ENCODE results near the gene ROBO3. TPM values are rescaled to one million over a fixed set of nuclear protein-coding genes. Genes with fewer than 3 reads are reported as not detected.

ROBO3 gene
- polyA plus RNA-seq, 1 donor, result 17.3 TPM

DNA sequence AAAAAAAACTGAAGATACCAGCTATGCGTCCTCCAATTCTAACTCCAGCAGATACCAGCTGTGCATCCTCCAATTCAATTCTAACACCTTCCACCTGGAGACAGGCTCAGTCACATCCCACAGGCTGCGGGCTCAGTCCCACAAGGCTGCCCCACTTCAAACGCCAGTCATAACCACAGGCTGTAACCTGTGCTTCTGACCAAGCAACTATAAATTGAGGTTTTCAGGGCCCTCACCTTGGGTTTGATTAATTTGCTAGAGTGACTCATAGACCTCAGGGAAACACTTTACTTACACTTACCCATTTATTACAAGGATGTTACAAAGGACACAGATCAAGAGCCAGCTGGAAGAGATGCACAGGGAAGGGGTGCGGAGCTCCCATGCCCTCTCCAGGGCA, 32.7 kb upstream of the ROBO3 start:
- WGBS (ENCODE audit: insufficient coverage, low lambda C conversion rate), result no CpG with 5 or more reads among the region's 4 CpGs
- H3K9me3 ChIP-seq (ENCODE audit: control insufficient read depth, low read depth, low read length), result no peaks in the 10 kb centered on the region

DNA sequence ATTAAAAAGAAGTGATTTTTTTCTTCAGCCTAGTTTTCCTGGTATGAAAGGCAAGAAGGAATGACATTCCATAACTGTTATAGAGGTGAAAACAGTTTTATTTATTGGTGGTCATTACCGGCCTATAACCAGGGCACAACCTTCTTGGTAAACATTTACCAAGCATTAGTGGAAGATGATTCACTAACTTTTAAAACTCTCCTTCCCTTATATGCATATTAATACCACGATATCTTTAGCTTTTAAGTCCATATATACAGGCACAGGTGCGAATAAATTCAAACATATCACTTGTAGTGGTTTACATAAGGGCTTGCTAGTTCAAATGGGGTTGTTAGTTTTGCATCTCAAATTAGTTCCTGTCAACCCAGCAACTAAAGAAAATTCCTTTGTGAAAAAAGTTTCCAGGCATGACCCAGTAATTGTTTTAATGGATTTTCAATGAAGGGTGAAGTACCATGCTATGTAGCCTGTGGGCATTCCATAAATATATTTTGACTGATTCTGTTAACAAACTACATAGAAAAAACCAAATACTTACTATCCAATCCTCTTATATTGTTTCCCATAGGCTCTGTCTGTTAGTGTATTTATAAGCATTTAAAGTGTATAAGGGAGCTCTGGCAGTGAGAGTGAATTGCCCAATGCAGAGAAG, 30.6 kb upstream of the ROBO3 start:
- WGBS (ENCODE audit: insufficient coverage, low lambda C conversion rate), result no CpG with 5 or more reads among the region's 3 CpGs
- H3K9me3 ChIP-seq (ENCODE audit: control insufficient read depth, low read depth, low read length), result no peaks in the 10 kb centered on the region
- no peaks in the 10 kb centered on the region for H3K36me3 ChIP-seq (ENCODE audit: control insufficient read depth, insufficient read depth, low read length)
- H3K27me3 ChIP-seq (ENCODE audit: control insufficient read depth, insufficient read depth, low read length), result peaks cover 43% of the 10 kb centered on the region
- H3K4me3 ChIP-seq (ENCODE audit: low read length), result no peak overlapping the region
- no peak for DNase-seq
- no peak overlapping the region for H3K27ac ChIP-seq (ENCODE audit: low read length)
- H3K4me1 ChIP-seq (ENCODE audit: control insufficient read depth, insufficient read depth, low read length), result peaks cover 4% of the 10 kb centered on the region

More for the DNA sequence above, 32.7 kb upstream of the ROBO3 start:
- Histone ChIP-seq H3K36me3 (ENCODE audit: control insufficient read depth, insufficient read depth, low read length) (no peaks in the 10 kb centered on the region), H3K27me3 (ENCODE audit: control insufficient read depth, insufficient read depth, low read length) (peaks cover 22% of the 10 kb centered on the region), H3K4me1 (ENCODE audit: control insufficient read depth, insufficient read depth, low read length) (no peaks in the 10 kb centered on the region), H3K27ac (ENCODE audit: low read length) (no peak overlapping the region), H3K4me3 (ENCODE audit: low read length) (no peak overlapping the region)
- no peak for DNase-seq

DNA sequence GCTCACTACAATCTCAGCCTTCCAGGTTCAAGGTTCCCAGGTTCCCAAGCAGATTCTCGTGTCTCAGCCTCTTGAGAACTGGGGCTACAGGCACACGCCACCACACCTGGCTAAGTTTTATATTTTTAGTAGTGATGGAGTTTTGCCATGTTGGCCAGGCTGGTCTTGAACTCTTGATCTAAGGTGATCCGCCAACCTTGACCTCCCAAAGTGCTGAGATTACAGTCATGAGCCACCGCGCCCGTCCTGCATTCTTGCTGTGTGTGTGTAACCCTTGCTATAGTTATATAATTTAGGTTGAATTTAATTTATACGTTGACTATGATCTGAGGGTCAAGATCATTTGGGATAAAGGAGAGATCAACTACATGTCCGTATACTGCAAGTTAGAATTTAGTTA, 29.3 kb upstream of the ROBO3 start:
- no peak overlapping the region for H3K27ac ChIP-seq (ENCODE audit: low read length)
- no peaks in the 10 kb centered on the region for H3K9me3 ChIP-seq (ENCODE audit: control insufficient read depth, low read depth, low read length)
- 83% methylated on average over 1 of the region's 8 CpGs for WGBS (ENCODE audit: insufficient coverage, low lambda C conversion rate)
- H3K4me3 ChIP-seq (ENCODE audit: low read length), result no peak overlapping the region
- no peaks in the 10 kb centered on the region for H3K36me3 ChIP-seq (ENCODE audit: control insufficient read depth, insufficient read depth, low read length)
- DNase-seq, result no peak
- H3K4me1 ChIP-seq (ENCODE audit: control insufficient read depth, insufficient read depth, low read length), result peaks cover 4% of the 10 kb centered on the region
- peaks cover 52% of the 10 kb centered on the region for H3K27me3 ChIP-seq (ENCODE audit: control insufficient read depth, insufficient read depth, low read length)

DNA sequence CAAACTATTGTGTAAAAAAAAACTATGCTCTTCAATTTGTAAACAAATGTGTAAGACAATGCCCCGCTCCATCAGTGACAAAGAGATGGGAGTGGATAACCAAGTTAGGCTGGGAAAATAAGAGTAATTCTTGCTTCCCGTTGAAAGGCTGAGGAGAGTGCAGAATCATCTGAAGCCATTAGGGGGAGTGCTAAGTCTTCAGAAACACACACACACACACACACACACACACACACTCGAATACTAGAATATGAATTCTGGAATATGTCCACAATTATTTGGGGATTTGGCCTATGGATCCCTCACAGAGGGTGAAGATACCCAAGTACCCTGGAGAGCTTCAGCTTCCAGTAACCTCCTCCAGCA, 27.8 kb upstream of the ROBO3 start:
- H3K4me1 ChIP-seq (ENCODE audit: control insufficient read depth, insufficient read depth, low read length), result peaks cover 4% of the 10 kb centered on the region
- WGBS (ENCODE audit: insufficient coverage, low lambda C conversion rate), result 0% methylated on average over 1 of the region's 3 CpGs
- no peaks in the 10 kb centered on the region for H3K36me3 ChIP-seq (ENCODE audit: control insufficient read depth, insufficient read depth, low read length)
- DNase-seq, result peak; percentile 17 to 47
- peaks cover 58% of the 10 kb centered on the region for H3K27me3 ChIP-seq (ENCODE audit: control insufficient read depth, insufficient read depth, low read length)
- no peaks in the 10 kb centered on the region for H3K9me3 ChIP-seq (ENCODE audit: control insufficient read depth, low read depth, low read length)
- H3K27ac ChIP-seq (ENCODE audit: low read length), result no peak overlapping the region
- no peak overlapping the region for H3K4me3 ChIP-seq (ENCODE audit: low read length)

DNA sequence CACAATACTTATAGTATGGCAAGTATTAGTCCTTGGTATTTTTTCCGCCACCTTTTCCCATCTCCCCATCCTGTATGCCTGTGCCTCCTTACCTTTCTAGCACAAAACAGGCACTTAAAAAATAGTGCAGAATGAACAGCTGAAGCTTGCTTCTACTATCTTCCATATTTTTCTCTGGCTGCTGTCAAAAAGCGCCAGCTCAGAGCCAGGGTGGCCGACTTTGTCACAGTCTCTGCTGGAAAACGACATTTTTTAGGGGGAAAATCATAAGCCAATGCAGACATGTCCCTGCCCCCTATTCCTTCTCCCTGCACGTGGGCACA, 26.5 kb upstream of the ROBO3 start:
- no peak for DNase-seq
- Histone ChIP-seq H3K27me3 (ENCODE audit: control insufficient read depth, insufficient read depth, low read length) (peaks cover 65% of the 10 kb centered on the region), H3K36me3 (ENCODE audit: control insufficient read depth, insufficient read depth, low read length) (no peaks in the 10 kb centered on the region), H3K4me3 (ENCODE audit: low read length) (no peak overlapping the region), H3K27ac (ENCODE audit: low read length) (no peak overlapping the region), H3K4me1 (ENCODE audit: control insufficient read depth, insufficient read depth, low read length) (peaks cover 4% of the 10 kb centered on the region), H3K9me3 (ENCODE audit: control insufficient read depth, low read depth, low read length) (no peaks in the 10 kb centered on the region)
- 75% methylated on average over 1 of the region's 5 CpGs for WGBS (ENCODE audit: insufficient coverage, low lambda C conversion rate)

DNA sequence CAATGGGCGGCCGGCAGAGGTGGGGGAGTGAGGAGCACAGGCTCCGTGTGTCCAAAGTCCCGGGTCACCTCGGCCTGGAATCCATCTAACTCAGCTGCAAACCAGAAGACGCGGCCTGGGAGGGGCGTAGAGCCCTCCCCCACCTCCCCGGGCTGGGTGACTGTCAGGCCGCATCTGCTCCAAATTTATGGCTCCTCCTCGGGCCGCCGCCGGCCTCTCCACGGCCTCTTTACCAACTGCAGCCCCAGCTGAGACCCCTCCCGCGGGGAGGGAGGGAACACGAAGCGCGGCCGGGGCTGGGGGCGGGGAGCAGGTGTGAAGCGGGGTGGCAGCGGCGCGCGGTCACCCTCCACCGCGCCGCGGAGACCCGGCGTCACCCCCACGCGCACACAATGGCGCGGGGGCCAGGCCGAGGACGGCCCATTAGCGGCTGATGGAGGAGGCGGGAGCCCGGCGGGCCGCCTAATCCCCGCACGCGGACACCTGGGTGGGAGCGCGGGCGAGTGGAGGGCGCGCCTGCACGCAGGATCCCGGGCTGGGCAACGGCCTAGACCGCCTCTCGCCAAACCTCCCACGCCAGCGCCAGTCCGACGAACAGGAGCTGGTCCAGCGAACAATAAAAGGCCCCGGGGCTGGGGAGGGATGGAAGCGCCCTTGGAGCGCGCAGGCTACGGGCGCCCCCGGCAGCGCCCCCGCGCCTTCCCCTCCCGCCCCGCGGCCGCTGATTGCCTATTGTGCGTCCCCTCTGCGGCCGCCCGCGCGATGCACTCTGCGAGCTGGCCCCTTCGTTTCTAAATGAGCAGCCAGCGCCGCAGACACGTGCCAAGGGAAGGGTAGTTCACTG, 25.9 kb upstream of the ROBO3 start:
- H3K27me3 ChIP-seq (ENCODE audit: control insufficient read depth, insufficient read depth, low read length), result peaks cover 71% of the 10 kb centered on the region
- no peaks in the 10 kb centered on the region for H3K9me3 ChIP-seq (ENCODE audit: control insufficient read depth, low read depth, low read length)
- H3K27ac ChIP-seq (ENCODE audit: low read length), result no peak overlapping the region
- WGBS (ENCODE audit: insufficient coverage, low lambda C conversion rate), result no CpG with 5 or more reads among the region's 87 CpGs
- no peaks in the 10 kb centered on the region for H3K36me3 ChIP-seq (ENCODE audit: control insufficient read depth, insufficient read depth, low read length)
- peaks cover 4% of the 10 kb centered on the region for H3K4me1 ChIP-seq (ENCODE audit: control insufficient read depth, insufficient read depth, low read length)
- peak in 1 of 2 donors; percentile 9 for DNase-seq
- no peak overlapping the region for H3K4me3 ChIP-seq (ENCODE audit: low read length)

DNA sequence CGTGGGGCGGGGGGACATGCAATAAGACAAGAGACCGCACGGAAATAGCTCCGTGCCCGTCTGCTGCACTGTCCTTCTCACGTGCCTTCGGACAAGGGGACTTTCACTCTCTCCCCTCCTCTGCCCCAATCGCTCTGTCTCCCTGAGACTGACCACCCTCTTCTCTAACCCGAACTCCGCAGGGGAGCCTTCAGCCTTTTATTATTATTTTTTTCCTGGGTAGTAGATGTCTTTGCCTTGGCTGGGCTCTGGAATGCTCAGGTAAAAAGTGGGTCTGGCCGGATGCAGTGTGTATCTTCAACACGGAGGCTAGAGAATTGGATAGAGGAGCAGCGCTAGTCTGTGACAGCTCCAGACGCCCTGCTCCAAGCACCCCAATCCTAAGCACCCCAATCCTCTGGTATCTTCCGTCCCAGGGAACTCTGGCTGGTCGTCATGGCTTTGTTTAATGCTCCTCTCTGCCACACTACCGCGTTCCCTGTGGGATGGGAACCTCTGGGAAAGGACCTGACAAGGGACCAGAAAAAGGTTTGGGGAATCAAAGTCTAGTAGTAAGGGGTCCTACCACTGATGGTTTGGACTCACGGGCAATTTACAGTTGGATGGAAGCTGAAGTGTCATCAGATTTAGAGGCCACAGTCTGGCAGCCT, 25.1 kb upstream of the ROBO3 start:
- Histone ChIP-seq H3K4me3 (ENCODE audit: low read length) (no peak overlapping the region), H3K27me3 (ENCODE audit: control insufficient read depth, insufficient read depth, low read length) (peaks cover 78% of the 10 kb centered on the region), H3K4me1 (ENCODE audit: control insufficient read depth, insufficient read depth, low read length) (peaks cover 4% of the 10 kb centered on the region), H3K36me3 (ENCODE audit: control insufficient read depth, insufficient read depth, low read length) (no peaks in the 10 kb centered on the region), H3K9me3 (ENCODE audit: control insufficient read depth, low read depth, low read length) (no peaks in the 10 kb centered on the region), H3K27ac (ENCODE audit: low read length) (no peak overlapping the region)
- no CpG with 5 or more reads among the region's 20 CpGs for WGBS (ENCODE audit: insufficient coverage, low lambda C conversion rate)
- DNase-seq, result no peak

DNA sequence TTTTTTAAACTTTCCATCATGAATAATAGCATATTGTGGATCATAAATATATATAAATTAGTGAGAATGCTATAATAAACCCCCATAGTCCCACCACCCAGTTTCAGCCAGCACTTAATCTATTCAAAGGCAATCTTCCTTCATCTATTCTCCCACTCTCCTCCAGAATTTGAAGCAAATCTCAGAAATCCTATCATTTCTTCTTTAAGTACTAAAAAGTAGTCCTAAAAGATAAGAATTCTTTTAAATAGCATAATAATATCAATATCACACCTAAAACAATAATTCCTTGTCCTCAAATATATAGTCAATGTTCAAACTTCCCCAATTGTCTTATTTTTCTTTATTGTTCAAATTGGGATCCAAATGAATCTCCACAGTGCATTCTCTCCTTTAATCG, 24.6 kb upstream of the ROBO3 start:
- Histone ChIP-seq H3K4me3 (ENCODE audit: low read length) (no peak overlapping the region), H3K9me3 (ENCODE audit: control insufficient read depth, low read depth, low read length) (no peaks in the 10 kb centered on the region), H3K27ac (ENCODE audit: low read length) (no peak overlapping the region), H3K27me3 (ENCODE audit: control insufficient read depth, insufficient read depth, low read length) (peaks cover 84% of the 10 kb centered on the region), H3K4me1 (ENCODE audit: control insufficient read depth, insufficient read depth, low read length) (peaks cover 4% of the 10 kb centered on the region), H3K36me3 (ENCODE audit: control insufficient read depth, insufficient read depth, low read length) (no peaks in the 10 kb centered on the region)
- DNase-seq, result no peak
- 40% methylated on average over 1 of the region's 1 CpG for WGBS (ENCODE audit: insufficient coverage, low lambda C conversion rate)

DNA sequence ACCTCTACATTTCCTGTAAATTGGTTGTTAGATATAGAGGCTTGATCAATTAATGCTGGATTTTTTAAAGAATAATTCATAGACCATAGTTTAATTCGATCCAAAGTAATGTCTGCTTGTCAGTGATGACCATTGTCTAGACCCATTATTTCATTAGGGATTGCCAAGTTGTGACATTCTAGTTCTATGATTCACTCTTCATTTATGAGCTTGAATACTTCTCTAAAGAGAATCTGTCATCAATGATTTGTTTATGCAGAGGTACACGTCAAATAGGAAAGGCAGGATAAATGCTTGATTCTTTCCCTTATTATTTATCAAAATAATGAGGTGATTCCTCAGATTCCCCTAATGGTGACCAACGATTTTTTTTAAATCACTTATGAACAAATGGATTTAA, 24.0 kb upstream of the ROBO3 start:
- Histone ChIP-seq H3K36me3 (ENCODE audit: control insufficient read depth, insufficient read depth, low read length) (no peaks in the 10 kb centered on the region), H3K27ac (ENCODE audit: low read length) (no peak overlapping the region), H3K9me3 (ENCODE audit: control insufficient read depth, low read depth, low read length) (no peaks in the 10 kb centered on the region), H3K27me3 (ENCODE audit: control insufficient read depth, insufficient read depth, low read length) (peaks cover 89% of the 10 kb centered on the region), H3K4me1 (ENCODE audit: control insufficient read depth, insufficient read depth, low read length) (peaks cover 4% of the 10 kb centered on the region), H3K4me3 (ENCODE audit: low read length) (no peak overlapping the region)
- no peak for DNase-seq
- WGBS (ENCODE audit: insufficient coverage, low lambda C conversion rate), result 18% methylated on average over 2 of the region's 3 CpGs

DNA sequence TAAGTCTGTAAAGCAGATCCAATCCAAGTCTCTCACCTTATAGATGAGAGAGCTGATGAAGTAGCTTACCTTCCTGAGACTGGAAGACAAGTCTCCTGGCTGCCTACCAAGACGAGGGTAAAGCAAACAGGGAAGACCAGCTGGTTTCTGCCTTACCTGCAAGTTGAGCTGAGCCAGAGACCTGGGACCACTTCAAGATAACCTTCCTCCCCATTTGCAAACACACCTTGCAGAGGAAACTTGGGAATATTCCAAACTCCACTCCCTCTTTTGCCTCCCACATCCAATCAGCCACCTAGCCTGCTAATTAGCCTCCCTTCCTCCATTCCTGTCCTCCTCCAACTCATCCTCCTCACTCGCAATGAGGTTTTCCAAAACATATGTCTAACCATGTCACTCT, 23.4 kb upstream of the ROBO3 start:
- WGBS (ENCODE audit: insufficient coverage, low lambda C conversion rate), result no CpG with 5 or more reads among the region's 2 CpGs
- Histone ChIP-seq H3K4me3 (ENCODE audit: low read length) (no peak overlapping the region), H3K27me3 (ENCODE audit: control insufficient read depth, insufficient read depth, low read length) (peaks cover 93% of the 10 kb centered on the region), H3K27ac (ENCODE audit: low read length) (no peak overlapping the region), H3K36me3 (ENCODE audit: control insufficient read depth, insufficient read depth, low read length) (no peaks in the 10 kb centered on the region), H3K9me3 (ENCODE audit: control insufficient read depth, low read depth, low read length) (no peaks in the 10 kb centered on the region), H3K4me1 (ENCODE audit: control insufficient read depth, insufficient read depth, low read length) (peaks cover 4% of the 10 kb centered on the region)
- DNase-seq, result no peak
